NCI-H345 treated with DMSO at 0.1 percent for 48 hours (cell line): ENCODE measurements around the gene CDK3.
"Not testable (repeated sequence)": the region's sequence is repeated elsewhere in the genome, so short reads cannot be mapped to it uniquely, and the experiment has no call there.

Experiments used
- DNase-seq: peaks from one replicate; lab custom pipeline; 2025; ENCODE audit not compliant: unreplicated experiment; lab: John Stamatoyannopoulos, UW

Gene CDK3

GRCh38 chr17:76000755-76001521 is at the start of gene CDK3:
CDK3 (plus strand) TSS chr17:76000855; CDS start chr17:76001426, 571 bp downstream.
- DNase-seq: no peak

GRCh38 chr17:75950855-75951554 is 49.6 kb upstream of the CDK3 start:
- no peak for DNase-seq

- DNase-seq: no peak
These were observed 41.4 kb upstream of the CDK3 start for GRCh38 chr17:75959051-75959838.

GRCh38 chr17:75959839-75960511 is 40.7 kb upstream of the CDK3 start:
- no peak for DNase-seq

- no peak for DNase-seq
These were observed 35.2 kb upstream of the CDK3 start for GRCh38 chr17:75965468-75965867.

GRCh38 chr17:75969044-75969443 is 31.6 kb upstream of the CDK3 start:
- DNase-seq: not testable (repeated sequence)

GRCh38 chr17:75970011-75970523 is 30.6 kb upstream of the CDK3 start:
- DNase-seq: no peak

GRCh38 chr17:75970626-75971025 is 30.0 kb upstream of the CDK3 start:
- DNase-seq: no peak

GRCh38 chr17:75975187-75975586 is 25.5 kb upstream of the CDK3 start:
- DNase-seq: not testable (repeated sequence)

- no peak for DNase-seq
These were observed 24.9 kb upstream of the CDK3 start for GRCh38 chr17:75975757-75976174.

- DNase-seq: no peak
These were observed 24.3 kb upstream of the CDK3 start for GRCh38 chr17:75976175-75976848.

GRCh38 chr17:75978938-75979704 is 21.5 kb upstream of the CDK3 start, which contains the start of the genes ACOX1 and TEN1:
ACOX1 (minus strand) TSS chr17:75979166; CDS start chr17:75979073, 93 bp downstream.
TEN1 (plus strand) TSS chr17:75979240; CDS start chr17:75986193, 6,953 bp downstream.
- peak; percentile 97 for DNase-seq

GRCh38 chr17:75979705-75980187 is 20.9 kb upstream of the CDK3 start:
- no peak for DNase-seq

GRCh38 chr17:75980188-75981018 is 20.3 kb upstream of the CDK3 start:
- no peak for DNase-seq

- no peak for DNase-seq
These were observed 19.5 kb upstream of the CDK3 start for GRCh38 chr17:75981019-75981615.

GRCh38 chr17:75983501-75984181 is 17.0 kb upstream of the CDK3 start:
- DNase-seq: no peak

- no peak for DNase-seq
These were observed 14.7 kb upstream of the CDK3 start for GRCh38 chr17:75985986-75986385.
